GM19328 (cell line): ENCODE data around the gene HAVCR2.

Source experiments
- ATAC-seq: cut with Tn5 transposase; IDR thresholded peaks from one replicate; pipeline ENCODE4 v1.9.1; 2021; ENCODE audit warnings: mild to moderate bottlenecking, moderate library complexity; ENCODE audit not compliant: unreplicated experiment

The HAVCR2 gene

GRCh38 chr5:157108976-157109375, at the start of gene HAVCR2:
Gene HAVCR2, minus strand, starts transcription at chr5:157109044. Its CDS starts 61 bp downstream, at chr5:157108983.
- ATAC-seq, result peak; percentile 72

- ATAC-seq, result no peak
Observed at GRCh38 chr5:157157293-157157891, 48.5 kb upstream of the HAVCR2 start.

- no peak for ATAC-seq
Observed at GRCh38 chr5:157155297-157155696, 46.5 kb upstream of the HAVCR2 start.

GRCh38 chr5:157150995-157151394, 42.2 kb upstream of the HAVCR2 start:
- no peak for ATAC-seq

GRCh38 chr5:157148734-157149615, 40.1 kb upstream of the HAVCR2 start:
- peak; percentile 72 for ATAC-seq

- peak; percentile 31 for ATAC-seq
Observed at GRCh38 chr5:157143127-157143971, 34.5 kb upstream of the HAVCR2 start.

- peak; percentile 100 for ATAC-seq
Observed at GRCh38 chr5:157142317-157143126, 33.7 kb upstream of the HAVCR2 start, which contains the start of gene MED7. Gene MED7, minus strand, starts transcription at chr5:157142865. Its CDS starts 3,434 bp downstream, at chr5:157139431.

- no peak for ATAC-seq
Observed at GRCh38 chr5:157137691-157138090, 28.8 kb upstream of the HAVCR2 start.

GRCh38 chr5:157132281-157132612, 23.4 kb upstream of the HAVCR2 start:
- no peak for ATAC-seq

GRCh38 chr5:157130925-157131324, 22.1 kb upstream of the HAVCR2 start:
- ATAC-seq, result no peak

- ATAC-seq, result no peak
Observed at GRCh38 chr5:157121709-157122108, 12.9 kb upstream of the HAVCR2 start.

- ATAC-seq, result no peak
Observed at GRCh38 chr5:157120102-157120501, 11.3 kb upstream of the HAVCR2 start.

GRCh38 chr5:157116483-157116954, 7.7 kb upstream of the HAVCR2 start:
- ATAC-seq, result peak; percentile 56

GRCh38 chr5:157115502-157115901, 6.7 kb upstream of the HAVCR2 start:
- no peak for ATAC-seq

GRCh38 chr5:157115012-157115411, 6.2 kb upstream of the HAVCR2 start:
- no peak for ATAC-seq

GRCh38 chr5:157113002-157113401, 4.2 kb upstream of the HAVCR2 start:
- ATAC-seq, result no peak

GRCh38 chr5:157109744-157110143, 900 bp upstream of the HAVCR2 start:
- ATAC-seq, result peak; percentile 81

- no peak for ATAC-seq
Observed at GRCh38 chr5:157107508-157107907, 1.3 kb downstream of the HAVCR2 start.

- no peak for ATAC-seq
Observed at GRCh38 chr5:157106630-157107461, 2.0 kb downstream of the HAVCR2 start.
